GM12891 (cell line): ENCODE results near the gene CALM1.
"Not testable (repeated sequence)": the region's sequence is repeated elsewhere in the genome, so short reads cannot be mapped to it uniquely, and the experiment has no call there.

Experiments used
- DNase-seq: peaks from one replicate; pipeline ENCODE4 v3.0.0; 2011; ENCODE audit warnings: low spot score; ENCODE audit not compliant: insufficient read length
- FAIRE-seq: peaks from 2 replicates; lab custom pipeline; 2011; peaks lifted over from hg19 to GRCh38; lab: Jason Lieb, UNC
- PAX5 ChIP-seq: IDR thresholded peaks from 2 replicates; pipeline ENCODE4 v1.6.1; 2011; ENCODE audit warnings: low read length, moderate library complexity, mild to moderate bottlenecking; ENCODE audit not compliant: insufficient read depth, severe bottlenecking
- POLR2A ChIP-seq: IDR thresholded peaks from 2 replicates; pipeline ENCODE4 v1.6.1; 2011; ENCODE audit warnings: low read depth, low read length, control low read depth
- POLR2AphosphoS5 ChIP-seq: IDR thresholded peaks from 2 replicates; pipeline ENCODE4 v1.6.1; 2011; ENCODE audit warnings: low read depth, low read length, control low read depth
- POU2F2 ChIP-seq: IDR thresholded peaks from 2 replicates; pipeline ENCODE4 v1.6.1; 2011; ENCODE audit warnings: low read depth, mild to moderate bottlenecking, control low read depth, low read length, moderate library complexity
- SPI1 ChIP-seq: IDR thresholded peaks from 2 replicates; pipeline ENCODE4 v1.6.1; 2011; ENCODE audit warnings: low read depth, low read length, control low read depth
- TAF1 ChIP-seq: IDR thresholded peaks from 2 replicates; pipeline ENCODE4 v1.6.1; 2011; ENCODE audit warnings: low read depth, low read length, control low read depth

The CALM1 gene

GRCh38 chr14:90382491-90383125 is 14.2 kb upstream of the CALM1 start:
- TF ChIP-seq POLR2AphosphoS5, result peak; percentile 66; the same call in 1 of the 2 replicates
- no peak for TF ChIP-seq POU2F2
- DNase-seq (peak; percentile 17), FAIRE-seq (no peak)

GRCh38 chr14:90383126-90383730 is 13.6 kb upstream of the CALM1 start:
- TF ChIP-seq SPI1 (no peak; the same call in 1 of the 2 replicates), TAF1 (peak; percentile 96), POU2F2 (peak; percentile 93), PAX5 (peak; percentile 62), POLR2AphosphoS5 (peak; percentile 94), POLR2A (peak; percentile 95)
- FAIRE-seq (peak; percentile 99), DNase-seq (peak; percentile 82)

- FAIRE-seq (peak; percentile 83), DNase-seq (peak; percentile 15)
- no peak for TF ChIP-seq POLR2AphosphoS5
- TF ChIP-seq POLR2A, result 0 out of 2 replicates have a peak, but pooled peaks have one; percentile 32
- TF ChIP-seq SPI1, result 0 out of 2 replicates have a peak, but pooled peaks have one; percentile 0
- TF ChIP-seq TAF1, result no peak; the same call in 1 of the 2 replicates
- no peak for TF ChIP-seq POU2F2
- no peak for TF ChIP-seq PAX5
Measured at GRCh38 chr14:90383731-90384542, 12.9 kb upstream of the CALM1 start.

GRCh38 chr14:90384543-90384911 is 12.3 kb upstream of the CALM1 start:
- FAIRE-seq, result peak; percentile 52
- no peak for DNase-seq
- TF ChIP-seq TAF1, result no peak
- TF ChIP-seq POLR2A, result no peak
- TF ChIP-seq POU2F2, result no peak
- TF ChIP-seq SPI1, result no peak
- no peak for TF ChIP-seq POLR2AphosphoS5
- no peak for TF ChIP-seq PAX5

- FAIRE-seq (no peak), DNase-seq (no peak)
- no peak for TF ChIP-seq POU2F2
- no peak for TF ChIP-seq TAF1
- TF ChIP-seq POLR2AphosphoS5, result no peak
- TF ChIP-seq PAX5, result no peak
Measured at GRCh38 chr14:90386321-90386720, 10.5 kb upstream of the CALM1 start.

GRCh38 chr14:90387206-90387760 is 9.5 kb upstream of the CALM1 start:
- TF ChIP-seq SPI1 (no peak), POLR2A (no peak), PAX5 (no peak), POU2F2 (no peak), POLR2AphosphoS5 (no peak), TAF1 (no peak)
- DNase-seq, result no peak
- no peak for FAIRE-seq

- no peak for DNase-seq
Measured at GRCh38 chr14:90388437-90388836, 8.4 kb upstream of the CALM1 start.

GRCh38 chr14:90388982-90389381 is 7.8 kb upstream of the CALM1 start:
- TF ChIP-seq POLR2AphosphoS5, result no peak
- FAIRE-seq (no peak), DNase-seq (no peak)

More at GRCh38 chr14:90388437-90388836, 8.4 kb upstream of the CALM1 start:
- TF ChIP-seq SPI1 (no peak), POU2F2 (no peak), PAX5 (no peak), POLR2AphosphoS5 (no peak), TAF1 (no peak), POLR2A (no peak)
- FAIRE-seq, result no peak

GRCh38 chr14:90393966-90394365 is 2.9 kb upstream of the CALM1 start:
- no peak for DNase-seq
- TF ChIP-seq POLR2AphosphoS5 (no peak), SPI1 (no peak), POU2F2 (no peak), TAF1 (no peak), POLR2A (no peak), PAX5 (no peak)
- no peak for FAIRE-seq

- not testable (repeated sequence) for FAIRE-seq, DNase-seq
Measured at GRCh38 chr14:90394782-90395181, 2.0 kb upstream of the CALM1 start.
